IPS-NIHi7 (cell line): ENCODE results near the gene IGF2R.
"Not testable (repeated sequence)": the region's sequence is repeated elsewhere in the genome, so short reads cannot be mapped to it uniquely, and the experiment has no call there.

ENCODE experiments used
- DNase-seq: peaks from one replicate; pipeline ENCODE4 v3.0.0; 2012; ENCODE audit warnings: mixed read lengths; ENCODE audit errors: extremely low spot score

Gene IGF2R, protein sequence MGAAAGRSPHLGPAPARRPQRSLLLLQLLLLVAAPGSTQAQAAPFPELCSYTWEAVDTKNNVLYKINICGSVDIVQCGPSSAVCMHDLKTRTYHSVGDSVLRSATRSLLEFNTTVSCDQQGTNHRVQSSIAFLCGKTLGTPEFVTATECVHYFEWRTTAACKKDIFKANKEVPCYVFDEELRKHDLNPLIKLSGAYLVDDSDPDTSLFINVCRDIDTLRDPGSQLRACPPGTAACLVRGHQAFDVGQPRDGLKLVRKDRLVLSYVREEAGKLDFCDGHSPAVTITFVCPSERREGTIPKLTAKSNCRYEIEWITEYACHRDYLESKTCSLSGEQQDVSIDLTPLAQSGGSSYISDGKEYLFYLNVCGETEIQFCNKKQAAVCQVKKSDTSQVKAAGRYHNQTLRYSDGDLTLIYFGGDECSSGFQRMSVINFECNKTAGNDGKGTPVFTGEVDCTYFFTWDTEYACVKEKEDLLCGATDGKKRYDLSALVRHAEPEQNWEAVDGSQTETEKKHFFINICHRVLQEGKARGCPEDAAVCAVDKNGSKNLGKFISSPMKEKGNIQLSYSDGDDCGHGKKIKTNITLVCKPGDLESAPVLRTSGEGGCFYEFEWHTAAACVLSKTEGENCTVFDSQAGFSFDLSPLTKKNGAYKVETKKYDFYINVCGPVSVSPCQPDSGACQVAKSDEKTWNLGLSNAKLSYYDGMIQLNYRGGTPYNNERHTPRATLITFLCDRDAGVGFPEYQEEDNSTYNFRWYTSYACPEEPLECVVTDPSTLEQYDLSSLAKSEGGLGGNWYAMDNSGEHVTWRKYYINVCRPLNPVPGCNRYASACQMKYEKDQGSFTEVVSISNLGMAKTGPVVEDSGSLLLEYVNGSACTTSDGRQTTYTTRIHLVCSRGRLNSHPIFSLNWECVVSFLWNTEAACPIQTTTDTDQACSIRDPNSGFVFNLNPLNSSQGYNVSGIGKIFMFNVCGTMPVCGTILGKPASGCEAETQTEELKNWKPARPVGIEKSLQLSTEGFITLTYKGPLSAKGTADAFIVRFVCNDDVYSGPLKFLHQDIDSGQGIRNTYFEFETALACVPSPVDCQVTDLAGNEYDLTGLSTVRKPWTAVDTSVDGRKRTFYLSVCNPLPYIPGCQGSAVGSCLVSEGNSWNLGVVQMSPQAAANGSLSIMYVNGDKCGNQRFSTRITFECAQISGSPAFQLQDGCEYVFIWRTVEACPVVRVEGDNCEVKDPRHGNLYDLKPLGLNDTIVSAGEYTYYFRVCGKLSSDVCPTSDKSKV (N-terminal part only)

DNA sequence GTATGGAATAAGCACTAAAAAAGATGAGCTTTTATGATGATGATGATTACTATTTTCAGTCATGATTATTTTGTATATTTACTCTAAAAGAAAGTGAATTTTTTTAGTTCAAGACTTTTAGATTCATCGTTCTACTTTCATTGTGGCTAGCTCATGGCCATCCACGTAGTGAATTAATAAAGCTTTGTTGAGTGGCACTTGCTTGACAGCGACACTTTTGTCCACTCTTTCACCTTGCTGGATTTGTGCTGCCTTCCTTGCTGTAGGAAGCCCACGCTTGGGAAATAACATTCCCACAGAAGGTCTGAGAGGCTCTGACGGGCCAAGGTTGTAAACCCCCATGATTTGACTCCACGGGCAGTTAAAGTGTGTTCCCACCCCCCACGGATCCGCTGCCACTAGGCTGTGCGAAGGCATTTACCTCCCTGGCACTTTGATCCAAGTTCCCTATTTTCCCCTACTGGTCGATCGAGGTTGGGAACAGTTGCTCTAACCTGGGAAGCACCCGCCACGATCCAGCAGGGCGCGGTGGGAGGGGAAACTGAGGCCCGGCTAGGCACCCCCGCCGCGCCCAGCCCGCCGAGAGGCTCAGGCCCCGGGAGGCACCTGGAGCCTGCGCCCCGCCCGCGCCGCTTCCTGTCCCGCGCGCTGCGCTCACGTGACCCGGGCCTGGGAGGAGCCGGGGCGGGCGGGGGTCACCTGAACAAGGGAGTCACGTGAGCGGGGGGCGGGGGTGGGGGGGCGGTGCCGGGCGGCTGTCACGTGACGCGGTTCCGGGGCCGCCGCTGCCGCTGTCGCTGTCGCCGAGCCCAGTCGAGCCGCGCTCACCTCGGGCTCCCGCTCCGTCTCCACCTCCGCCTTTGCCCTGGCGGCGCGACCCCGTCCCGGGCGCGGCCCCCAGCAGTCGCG lies at the start of gene IGF2R:
TSS of gene IGF2R (plus strand) at position 788 of the 909 bp plus-strand sequence. CDS start 165 bp downstream, outside the sequence.
- peak; percentile 96 for DNase-seq

DNA sequence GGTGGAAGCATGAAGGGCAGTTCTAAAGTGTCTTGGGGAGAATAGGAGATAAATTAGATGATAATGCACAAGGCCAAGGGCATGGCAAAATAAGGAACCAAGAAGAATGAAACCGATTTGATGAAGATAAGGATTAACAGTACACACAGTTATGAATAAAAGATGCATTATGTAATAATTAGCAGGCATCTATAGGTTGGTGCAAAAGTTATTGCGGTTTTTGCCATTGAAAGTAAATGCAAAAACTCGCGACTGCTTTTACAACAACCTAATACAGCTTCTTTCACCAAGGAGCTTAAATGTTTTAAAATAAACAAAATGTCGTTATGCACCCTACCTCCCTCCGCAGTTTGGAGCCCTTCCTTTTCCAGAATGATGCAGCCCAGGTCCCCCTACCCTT lies 49.1 kb upstream of the IGF2R start:
- DNase-seq, result no peak

DNA sequence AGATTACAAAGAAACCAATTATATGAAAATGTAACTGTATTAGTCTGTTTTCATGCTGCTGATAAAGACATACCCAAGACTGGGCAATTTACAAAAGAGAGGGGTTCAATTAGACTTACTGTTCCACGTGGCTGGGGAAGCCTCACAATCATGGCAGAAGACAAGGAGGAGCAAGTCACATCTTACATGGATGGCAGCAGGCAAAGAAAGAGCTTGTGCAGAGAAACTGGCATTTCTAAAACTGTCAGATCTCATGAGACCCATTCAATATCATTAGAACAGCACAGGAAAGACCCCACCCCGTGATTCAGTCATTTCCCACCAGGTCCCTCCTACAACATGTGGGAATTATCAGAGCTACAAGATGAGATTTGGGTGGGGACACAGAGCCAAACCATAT lies 44.7 kb upstream of the IGF2R start:
- DNase-seq, result not testable (repeated sequence)

DNA sequence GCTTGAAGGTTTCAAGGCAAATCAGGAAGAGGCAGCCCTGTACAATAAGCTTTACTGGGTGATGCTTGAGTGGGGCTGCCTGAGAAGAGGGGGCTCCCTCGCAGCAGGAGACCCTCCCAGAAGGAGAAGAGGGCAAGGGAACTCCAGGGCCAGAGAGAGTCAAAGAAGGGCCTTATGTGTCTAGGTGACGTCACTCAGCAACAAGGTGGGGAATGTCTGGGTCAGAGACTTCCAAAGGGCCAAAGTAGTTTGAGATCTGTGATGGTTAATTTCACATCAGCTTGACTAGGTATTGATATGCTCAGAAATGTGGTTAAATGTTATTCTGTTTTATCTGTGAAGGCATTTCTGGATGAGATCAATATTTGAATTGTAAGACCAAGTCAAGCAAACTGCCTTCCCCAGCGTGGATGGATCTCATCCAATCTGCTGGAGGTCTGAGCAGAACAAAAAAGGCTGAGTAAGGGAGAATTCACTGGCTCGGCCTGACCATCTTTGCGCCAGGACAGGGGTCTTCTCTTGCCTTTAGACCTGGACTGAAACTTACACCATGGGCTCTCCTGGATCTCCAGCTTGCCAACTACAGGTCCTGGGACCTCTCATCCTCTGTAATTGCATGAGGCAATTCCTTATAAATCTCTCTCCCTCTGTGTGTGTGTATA lies 42.2 kb upstream of the IGF2R start:
- DNase-seq, result no peak

DNA sequence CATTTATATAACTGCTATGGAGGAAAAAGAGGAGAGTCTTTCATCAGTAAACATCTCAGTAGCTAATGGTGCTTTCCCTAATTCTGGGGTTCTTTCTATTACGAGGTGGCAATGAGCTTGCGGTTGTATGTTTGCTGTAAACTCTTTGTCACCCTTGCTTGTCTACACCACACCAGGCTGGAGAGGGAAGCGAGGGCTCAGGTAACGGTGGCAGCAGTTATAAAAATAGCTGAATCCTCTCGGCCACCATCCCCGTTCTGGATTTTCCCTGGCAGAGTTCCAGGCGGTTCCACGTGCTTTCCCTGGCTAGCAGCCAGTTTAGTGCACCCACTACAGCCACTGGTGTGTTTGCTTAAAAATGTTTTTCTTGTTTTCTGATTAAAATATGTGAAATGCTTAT lies 39.1 kb upstream of the IGF2R start:
- no peak for DNase-seq

DNA sequence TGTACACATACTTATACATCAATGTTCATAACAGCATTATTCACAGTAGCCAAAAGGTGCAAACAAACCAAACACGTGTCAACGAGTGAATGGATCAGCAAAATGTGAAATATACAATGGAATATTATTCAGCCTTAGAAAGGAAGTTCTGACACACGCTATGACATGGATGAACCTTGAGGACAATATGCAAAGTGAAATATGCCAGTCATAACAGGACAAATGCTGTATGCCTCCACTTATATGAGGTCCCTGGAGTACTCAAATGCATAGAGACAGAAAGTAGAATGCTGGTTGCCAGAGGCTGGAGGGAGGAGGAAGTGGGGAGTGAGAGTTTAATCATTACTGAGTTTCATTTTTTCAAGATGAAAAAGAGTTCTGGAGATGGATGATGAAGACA lies 37.8 kb upstream of the IGF2R start:
- DNase-seq, result no peak

DNA sequence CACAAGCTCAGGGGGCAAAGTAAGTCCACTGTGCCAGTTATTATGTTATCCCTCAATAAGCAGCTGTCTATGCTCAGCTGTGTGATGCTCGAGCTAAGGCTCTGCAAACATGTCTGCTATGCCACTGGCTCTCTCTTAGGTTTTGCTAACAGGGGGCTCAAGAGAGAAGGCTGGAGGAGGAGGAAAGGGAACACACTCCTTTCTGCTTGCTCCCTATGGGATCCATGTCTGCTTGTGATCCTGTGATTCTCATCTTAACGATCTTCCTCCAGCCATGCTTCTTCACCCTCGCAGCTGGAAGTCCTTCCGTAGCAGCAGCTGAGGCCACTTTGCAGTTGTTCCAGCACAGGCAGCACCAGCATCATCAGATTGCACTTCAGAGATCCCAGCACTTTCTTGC lies 37.0 kb upstream of the IGF2R start:
- no peak for DNase-seq

DNA sequence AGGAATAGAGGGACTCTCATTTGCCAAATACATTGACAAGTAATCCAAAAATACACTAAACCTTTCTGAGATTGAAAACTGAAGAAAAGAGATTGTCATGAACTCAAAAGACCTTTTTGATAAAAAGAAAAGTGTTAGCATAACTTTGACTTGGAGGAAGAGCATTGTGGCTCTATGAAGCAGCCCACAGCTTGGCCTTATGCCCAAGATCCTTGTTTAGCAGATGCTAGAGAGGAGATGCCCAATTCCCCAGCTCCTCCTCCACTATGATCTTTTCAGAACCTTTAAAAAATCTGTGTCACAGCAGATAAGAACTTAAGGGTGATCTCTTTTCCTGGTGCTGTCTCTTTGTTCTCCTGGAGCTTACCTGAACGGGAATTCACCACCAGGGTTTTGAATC lies 35.8 kb upstream of the IGF2R start:
- DNase-seq, result no peak

DNA sequence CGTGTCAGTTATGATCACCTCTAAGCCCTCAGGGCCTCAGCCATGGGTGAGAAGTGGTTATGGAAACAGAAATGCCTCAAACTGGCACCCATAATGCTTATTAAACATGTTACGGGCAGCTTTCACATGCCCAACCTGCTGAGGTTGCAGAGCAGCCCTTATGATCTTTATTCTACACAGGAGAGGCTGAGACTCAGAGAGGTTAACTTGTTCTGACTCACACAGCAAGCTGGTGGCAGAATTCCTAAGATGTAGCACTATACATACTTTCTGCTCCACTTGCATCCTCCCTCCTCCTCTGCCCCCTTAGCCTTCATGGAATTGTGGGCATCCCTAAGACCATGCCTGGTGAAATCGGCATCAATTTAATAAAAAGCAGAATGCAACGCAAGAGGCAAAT lies 34.7 kb upstream of the IGF2R start:
- no peak for DNase-seq

DNA sequence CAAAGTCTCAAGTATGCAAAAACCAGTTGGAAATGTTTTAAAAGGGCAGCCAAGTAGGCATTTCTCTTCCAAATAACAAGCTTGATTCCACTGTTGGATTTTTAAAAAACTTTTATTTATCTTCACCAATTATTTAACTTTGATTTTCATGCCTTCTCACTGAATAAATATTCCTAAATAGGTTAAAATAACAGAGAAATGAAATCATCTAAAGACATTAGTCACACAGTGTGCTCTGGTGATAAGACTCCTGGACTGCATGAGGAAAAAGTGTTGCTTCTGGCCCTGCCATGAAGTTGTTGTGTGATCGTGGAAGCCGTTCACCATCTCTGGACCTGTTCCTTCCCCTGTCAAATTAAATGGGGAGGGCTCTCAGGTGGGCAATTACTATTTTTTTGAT lies 33.8 kb upstream of the IGF2R start:
- no peak for DNase-seq

DNA sequence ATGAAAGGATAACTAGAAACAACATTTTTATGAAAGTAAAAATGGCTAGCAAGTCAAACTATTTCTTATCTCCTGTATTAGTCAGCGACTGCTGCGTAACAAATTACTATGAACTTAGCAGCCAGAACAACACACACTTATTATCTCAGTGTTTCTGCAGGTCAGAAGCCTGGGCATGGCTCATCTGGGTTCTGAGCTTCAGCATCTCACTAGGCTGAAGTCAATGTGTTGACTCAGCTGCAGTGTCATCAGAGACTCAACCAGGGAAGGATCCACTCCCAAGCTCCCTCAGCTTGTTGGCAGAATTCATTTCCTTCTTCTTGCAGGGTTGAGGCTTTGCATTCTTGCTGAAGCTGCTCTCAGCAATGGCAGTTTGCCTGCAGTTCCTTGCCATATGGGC lies 33.2 kb upstream of the IGF2R start:
- no peak for DNase-seq

DNA sequence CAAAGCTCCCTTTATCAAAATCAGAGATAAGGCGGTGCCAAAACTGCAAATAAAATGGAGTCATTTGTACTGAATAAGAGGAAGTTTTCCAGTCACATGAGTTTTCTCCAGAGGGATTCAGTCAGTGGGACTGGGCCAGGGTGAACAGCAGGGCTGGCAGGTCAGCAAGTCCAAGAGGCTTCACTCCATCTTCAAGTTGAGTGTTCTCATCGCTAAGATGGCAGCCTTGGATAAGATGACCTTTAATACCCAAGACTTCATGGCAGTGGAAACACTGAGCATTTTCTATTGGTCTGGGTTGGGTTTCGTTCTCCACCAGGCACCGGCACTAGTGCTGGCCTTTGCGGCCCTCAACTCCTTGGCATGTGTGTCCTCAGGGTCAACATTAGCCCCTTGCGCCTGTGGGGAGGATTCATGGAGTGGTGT lies 29.3 kb upstream of the IGF2R start:
- DNase-seq, result no peak

DNA sequence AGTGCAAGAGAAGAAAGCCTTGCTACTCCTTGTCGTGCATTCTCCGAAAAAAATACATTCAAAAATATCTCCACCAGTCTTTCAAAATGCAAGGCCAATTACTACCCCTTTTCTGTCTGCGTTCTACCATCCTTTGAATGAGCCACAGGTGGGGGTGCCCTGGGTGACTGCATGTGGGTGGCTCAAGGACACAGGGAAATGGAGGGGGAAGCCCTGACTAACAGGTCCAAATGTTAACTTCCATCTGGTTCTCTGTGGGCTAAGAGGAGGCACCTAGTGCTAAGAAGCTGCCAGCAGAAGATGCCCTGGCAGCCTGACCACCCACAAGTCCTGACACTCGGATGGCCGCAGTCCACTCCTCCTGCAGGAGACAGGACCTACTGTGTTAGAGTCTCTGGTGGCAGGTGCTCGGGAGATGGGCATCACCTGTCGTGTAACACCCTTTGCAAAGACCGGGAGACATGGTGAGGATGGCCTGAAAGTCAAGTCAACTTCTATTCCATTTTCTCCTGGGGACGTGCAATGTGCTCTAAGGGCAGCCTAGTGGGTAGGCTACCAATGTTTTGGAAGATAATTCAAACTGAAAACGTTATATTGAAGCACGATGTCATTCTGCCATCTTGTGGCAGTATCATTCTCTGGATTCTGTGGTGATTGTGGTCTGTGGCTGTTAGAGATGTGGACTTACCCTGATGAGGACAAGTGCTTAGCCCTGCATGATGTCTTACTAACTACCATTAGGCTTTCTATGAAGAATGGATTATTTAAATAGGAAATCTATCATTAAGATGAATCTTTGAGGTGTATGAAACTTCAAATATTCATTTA lies 27.4 kb upstream of the IGF2R start:
- peak; percentile 34 for DNase-seq

DNA sequence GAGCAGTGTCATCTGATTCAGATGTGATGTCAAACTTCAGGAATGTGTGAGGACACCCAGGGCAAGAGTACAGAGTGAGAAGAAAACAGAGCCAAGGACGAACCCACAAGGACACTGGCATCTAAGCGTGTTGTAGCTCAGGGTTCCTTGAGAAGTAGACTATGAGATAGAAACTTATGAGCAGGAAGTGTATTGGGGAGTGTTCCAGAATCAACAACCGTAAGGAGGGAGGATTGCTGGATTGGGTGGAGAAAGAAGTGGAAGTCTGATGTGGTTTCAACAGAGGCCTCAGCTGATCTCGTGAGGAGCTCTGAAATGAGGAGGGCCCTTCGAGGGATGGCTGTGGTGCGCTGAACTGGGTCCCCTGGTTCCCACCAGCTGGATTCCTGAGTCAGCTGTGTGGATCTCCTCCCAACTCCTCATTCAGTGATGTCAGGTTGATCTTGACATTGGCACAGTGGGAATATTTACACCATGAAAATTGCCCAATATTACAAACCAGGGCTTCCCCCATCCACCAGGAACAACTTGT lies 25.7 kb upstream of the IGF2R start:
- DNase-seq, result no peak

DNA sequence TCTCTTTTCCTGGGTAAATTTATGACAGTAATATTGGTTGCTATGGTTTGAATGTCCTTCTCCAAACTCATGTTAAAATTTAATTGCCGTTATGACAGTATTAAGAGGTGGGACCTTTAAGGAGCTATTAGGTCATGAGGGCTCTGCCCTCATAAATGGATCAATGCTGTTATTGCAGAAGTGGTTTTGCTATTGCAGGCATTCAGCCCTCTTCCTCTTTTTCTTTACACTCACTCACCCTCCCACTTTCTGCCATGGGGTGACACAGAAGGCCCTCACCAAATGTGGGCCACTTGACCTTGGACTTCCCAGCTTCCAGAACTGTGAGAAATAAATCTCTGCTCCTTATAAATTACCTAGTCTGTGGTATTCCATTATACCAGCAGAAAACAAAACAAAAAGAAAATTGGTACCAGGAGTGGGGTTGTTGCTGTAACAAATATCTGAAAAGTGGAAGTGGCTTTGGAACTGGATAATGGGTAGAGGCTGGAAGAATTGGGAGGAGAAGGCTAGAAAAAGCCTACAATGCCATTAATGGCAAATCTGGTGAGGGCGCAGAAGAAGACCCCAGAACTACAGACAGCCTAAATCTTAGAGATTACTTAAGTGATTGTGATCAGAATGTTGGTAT lies 24.8 kb upstream of the IGF2R start:
- DNase-seq, result no peak

DNA sequence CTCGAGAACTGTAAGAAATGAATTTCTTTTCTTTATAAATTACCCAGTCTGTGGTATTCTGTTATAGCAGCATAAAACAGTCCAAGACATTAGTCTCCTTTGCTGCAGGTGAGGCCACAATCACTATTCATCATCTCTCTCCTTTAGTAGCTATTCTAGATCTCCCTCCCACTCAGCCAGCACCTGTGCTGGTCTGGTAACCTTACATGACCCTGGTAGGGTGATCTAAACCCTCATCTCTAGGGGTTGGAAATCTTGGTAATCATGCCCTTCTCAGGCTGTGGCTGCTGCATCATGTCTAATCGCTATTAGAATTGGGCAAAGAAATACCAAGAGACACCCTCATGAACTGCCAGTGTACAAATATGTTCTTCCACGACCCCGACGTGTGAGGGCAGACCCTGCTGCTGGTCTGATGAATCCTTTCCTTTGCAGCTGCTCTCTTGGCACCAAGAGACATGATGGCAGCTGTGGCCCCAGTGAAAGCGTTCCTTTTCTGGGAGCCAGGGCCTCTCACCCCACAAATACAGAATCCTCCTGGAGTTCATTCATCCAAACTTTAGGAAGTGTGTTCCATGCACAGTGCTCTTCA lies 23.0 kb upstream of the IGF2R start:
- DNase-seq, result no peak

DNA sequence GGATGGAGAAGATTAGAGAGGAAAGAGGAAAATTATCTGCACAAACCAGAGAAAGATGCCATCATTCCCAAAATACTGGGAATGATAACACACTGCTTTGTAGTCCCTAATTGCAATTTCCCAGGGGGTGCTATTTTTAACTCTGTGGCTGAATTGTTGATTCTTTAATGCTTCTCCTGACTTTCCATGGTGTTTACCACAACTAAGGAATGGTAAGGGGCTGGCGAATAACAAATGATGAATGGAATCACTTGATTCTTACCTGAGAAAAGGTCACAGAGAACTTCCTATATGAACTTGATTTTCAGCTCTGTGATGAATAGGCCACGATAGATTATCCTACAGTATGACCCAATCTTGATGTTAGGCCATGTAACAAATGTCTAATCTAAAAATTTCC lies 22.0 kb upstream of the IGF2R start:
- no peak for DNase-seq

DNA sequence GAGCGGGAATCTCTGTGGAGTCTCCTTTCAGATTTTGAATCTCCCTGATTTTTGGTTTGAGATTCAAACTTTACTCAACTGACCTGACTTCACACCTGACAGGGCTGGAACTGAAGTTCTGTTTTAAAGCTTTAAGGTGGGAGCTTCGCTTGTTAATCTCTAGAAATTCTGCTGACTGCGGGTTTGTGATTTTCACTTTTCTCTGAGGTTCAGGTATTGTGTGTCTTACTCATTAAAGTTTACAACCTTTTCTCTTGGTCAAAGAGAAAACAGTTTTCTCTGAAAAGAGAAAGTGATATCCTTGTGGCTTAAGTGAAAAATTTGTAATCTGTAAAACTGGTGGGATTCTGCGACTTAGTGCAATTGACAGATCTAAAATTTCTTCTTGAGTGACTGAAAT lies 20.7 kb upstream of the IGF2R start:
- DNase-seq, result no peak
